Neural progenitor cell (in vitro differentiated cells): Measurements from ENCODE around the gene EPS8.

Source experiments
- EZH2 ChIP-seq: fragments of 200-600 bp; sonication (generic); IDR thresholded peaks from 2 replicates; pipeline ENCODE4 v1.6.1; 2017; ENCODE audit warnings: antibody characterized with exemption, mild to moderate bottlenecking, moderate library complexity
- TF ChIP-seq, protein P1 (sequence below): fragments of 200-600 bp; sonication (generic); IDR thresholded peaks from 2 replicates; pipeline ENCODE4 v1.5.1; 2017; ENCODE audit warnings: antibody characterized with exemption, mild to moderate bottlenecking

DNA sequence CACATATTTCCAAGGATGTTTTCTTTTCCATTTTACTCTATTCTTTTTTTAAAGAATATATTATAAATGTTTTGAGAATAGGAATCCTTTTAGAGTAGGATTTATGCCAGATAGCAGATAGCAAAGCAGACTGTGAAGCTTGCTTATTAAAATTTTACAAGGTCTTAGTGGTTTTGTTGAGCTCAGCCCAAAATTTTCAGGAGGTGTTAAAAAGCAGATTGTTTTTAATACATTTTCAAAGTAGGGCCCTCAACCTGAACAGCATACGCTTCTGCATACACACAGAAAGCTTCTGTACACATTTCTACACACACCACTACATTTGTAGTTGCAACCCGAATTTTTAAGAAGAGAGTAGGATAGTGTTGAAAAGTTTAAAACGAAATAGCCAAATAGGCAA, 151.0 kb downstream of the EPS8 start:
- TF ChIP-seq, protein P1, sequence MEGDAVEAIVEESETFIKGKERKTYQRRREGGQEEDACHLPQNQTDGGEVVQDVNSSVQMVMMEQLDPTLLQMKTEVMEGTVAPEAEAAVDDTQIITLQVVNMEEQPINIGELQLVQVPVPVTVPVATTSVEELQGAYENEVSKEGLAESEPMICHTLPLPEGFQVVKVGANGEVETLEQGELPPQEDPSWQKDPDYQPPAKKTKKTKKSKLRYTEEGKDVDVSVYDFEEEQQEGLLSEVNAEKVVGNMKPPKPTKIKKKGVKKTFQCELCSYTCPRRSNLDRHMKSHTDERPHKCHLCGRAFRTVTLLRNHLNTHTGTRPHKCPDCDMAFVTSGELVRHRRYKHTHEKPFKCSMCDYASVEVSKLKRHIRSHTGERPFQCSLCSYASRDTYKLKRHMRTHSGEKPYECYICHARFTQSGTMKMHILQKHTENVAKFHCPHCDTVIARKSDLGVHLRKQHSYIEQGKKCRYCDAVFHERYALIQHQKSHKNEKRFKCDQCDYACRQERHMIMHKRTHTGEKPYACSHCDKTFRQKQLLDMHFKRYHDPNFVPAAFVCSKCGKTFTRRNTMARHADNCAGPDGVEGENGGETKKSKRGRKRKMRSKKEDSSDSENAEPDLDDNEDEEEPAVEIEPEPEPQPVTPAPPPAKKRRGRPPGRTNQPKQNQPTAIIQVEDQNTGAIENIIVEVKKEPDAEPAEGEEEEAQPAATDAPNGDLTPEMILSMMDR: no peak
- no peak for TF ChIP-seq EZH2
